IgD-negative memory B cell (primary cell): Measurements from ENCODE around the gene RNU2-63P. TPM values are rescaled to one million over a fixed set of nuclear protein-coding genes. Genes with fewer than 3 reads are reported as not detected.

Source experiments
- H3K27ac Mint-ChIP-seq, 3 donors: one replicate each; pipeline ENCODE4 v1.8.0; 2020 to 2022; ENCODE audit warnings: mild to moderate bottlenecking in 3 of 3, mixed read lengths in 3 of 3, moderate library complexity in 1 of 3
- H3K27me3 Mint-ChIP-seq: one replicate; pipeline ENCODE4 v1.8.0; 2021; ENCODE audit warnings: mixed read lengths
- H3K36me3 Mint-ChIP-seq: one replicate; pipeline ENCODE4 v1.8.0; 2020; ENCODE audit warnings: mild to moderate bottlenecking, mixed read lengths
- H3K4me1 Mint-ChIP-seq, 3 donors: one replicate each; pipeline ENCODE4 v1.8.0; 2020 to 2022; ENCODE audit warnings: mixed read lengths in 3 of 3, mild to moderate bottlenecking in 1 of 3
- H3K4me3 Mint-ChIP-seq, 4 donors: one replicate each; pipeline ENCODE4 v1.8.0; 2020 to 2022; ENCODE audit warnings: mild to moderate bottlenecking in 4 of 4, mixed read lengths in 4 of 4, moderate library complexity in 3 of 4
- H3K9me3 Mint-ChIP-seq, 3 donors: one replicate each; pipeline ENCODE4 v1.8.0; 2020 to 2021; ENCODE audit warnings: mixed read lengths in 3 of 3, mild to moderate bottlenecking in 1 of 3
- polyA plus RNA-seq: library from polyadenylated mRNA; unstranded; fragments of 300-500 nt; fragmentation: Illumina TruSeq; gene quantifications from one replicate; pipeline ENCODE4 v1.2.3, GENCODE V29; 2021

RNU2-63P gene
- polyA plus RNA-seq, result not detected

DNA sequence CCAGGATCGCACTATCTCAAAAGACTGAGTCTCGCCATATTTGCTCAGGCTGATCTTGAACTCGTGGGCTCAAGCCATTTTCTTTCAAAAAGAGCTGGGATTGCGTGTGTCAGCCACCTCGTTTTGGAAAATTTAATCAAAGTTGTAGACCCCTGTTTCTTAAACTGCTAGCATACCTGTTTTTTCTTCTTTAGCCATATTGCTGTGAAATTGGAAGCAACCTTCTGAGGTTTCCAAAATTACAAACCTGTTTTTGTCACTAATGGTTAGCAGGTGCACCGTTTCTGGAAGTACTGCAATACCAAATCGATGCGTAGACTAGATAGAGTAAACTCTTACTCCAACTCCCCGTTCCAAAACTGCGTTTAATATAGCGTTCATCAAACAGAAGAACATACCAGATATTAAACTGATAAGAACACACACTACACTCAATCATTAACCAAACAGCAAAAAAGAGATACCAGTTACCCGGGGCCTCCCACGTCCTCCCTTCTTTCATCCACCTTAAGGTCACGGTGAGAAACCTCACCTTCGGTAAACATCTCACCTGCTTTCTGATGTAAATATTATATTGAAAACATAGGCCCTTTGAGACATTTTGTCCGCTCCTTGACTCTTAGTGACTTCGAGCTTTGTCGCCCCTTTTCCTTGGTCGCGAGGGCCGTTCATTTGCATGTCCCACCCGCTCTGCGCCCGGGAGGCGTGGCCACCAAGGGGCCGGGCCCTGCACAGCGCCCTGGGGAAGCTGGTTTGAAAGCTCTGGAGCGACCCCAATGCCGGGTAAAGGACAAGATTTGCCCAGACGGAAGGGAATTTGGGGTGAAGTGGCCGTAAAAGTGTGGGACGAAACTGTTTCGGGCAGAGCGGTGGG, at the start of gene RNU2-63P:
Gene RNU2-63P, minus strand, starts transcription at position 462 of the 874 bp plus-strand sequence.
- Mint-ChIP-seq H3K36me3 (no peaks in the 10 kb centered on the region), H3K4me1 (peaks cover 13 to 17% (median 16%) of the 10 kb centered on the region in 3 donors), H3K4me3 (peak within 1 kb of the TSS; percentile 96 to 99 (median 98)), H3K27ac (peak within 1 kb of the TSS; percentile 95 to 100 (median 100)), H3K27me3 (no peaks in the 10 kb centered on the region), H3K9me3 (peaks cover 0 to 3% (median 0%) of the 10 kb centered on the region in 3 donors)

DNA sequence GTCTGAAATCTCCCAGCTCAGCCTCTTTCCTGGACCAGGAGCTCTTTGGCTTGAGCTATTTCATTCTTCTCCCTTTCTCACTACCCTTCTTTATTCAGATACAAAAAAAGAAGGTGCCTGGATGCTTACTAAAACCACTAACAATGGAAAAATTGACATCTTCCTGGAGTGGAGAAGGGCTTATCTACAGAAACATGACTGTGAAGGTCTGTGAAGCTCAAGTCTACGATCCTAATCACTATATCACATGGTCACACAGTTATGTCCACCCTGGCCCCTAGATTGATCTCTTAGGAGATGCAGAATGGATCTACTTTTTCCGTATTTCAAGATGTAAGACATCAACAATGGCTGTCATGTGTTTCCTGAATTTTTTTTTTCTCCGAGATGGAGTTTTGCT, 44.9 kb upstream of the RNU2-63P start:
- H3K9me3 Mint-ChIP-seq, result no peaks in the 10 kb centered on the region
- no peak overlapping the region for H3K27ac Mint-ChIP-seq
- H3K4me1 Mint-ChIP-seq, result no peaks in the 10 kb centered on the region
- H3K4me3 Mint-ChIP-seq, result no peak overlapping the region
- H3K36me3 Mint-ChIP-seq, result no peaks in the 10 kb centered on the region
- H3K27me3 Mint-ChIP-seq, result no peaks in the 10 kb centered on the region

DNA sequence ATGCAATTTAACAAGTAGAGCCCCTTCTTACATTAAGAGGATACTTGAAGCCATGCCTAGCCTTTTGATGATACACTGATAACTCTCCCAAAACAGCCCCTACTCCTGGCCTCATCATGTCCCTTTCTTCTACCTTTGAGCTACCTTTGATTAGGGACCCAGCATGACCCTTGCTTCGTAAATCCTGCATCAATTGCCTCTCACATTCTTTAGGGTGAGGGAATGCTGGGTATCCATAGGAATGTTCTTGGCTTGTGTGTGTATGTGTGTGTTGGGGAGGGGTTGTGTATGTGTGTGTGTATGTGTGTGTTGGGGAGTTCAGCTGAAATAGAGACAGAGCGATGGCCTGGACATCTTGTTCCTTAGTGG, 44.5 kb upstream of the RNU2-63P start:
- H3K4me1 Mint-ChIP-seq, result peaks cover 3 to 4% (median 3%) of the 10 kb centered on the region in 3 donors
- H3K27ac Mint-ChIP-seq, result no peak overlapping the region
- no peaks in the 10 kb centered on the region for H3K36me3 Mint-ChIP-seq

DNA sequence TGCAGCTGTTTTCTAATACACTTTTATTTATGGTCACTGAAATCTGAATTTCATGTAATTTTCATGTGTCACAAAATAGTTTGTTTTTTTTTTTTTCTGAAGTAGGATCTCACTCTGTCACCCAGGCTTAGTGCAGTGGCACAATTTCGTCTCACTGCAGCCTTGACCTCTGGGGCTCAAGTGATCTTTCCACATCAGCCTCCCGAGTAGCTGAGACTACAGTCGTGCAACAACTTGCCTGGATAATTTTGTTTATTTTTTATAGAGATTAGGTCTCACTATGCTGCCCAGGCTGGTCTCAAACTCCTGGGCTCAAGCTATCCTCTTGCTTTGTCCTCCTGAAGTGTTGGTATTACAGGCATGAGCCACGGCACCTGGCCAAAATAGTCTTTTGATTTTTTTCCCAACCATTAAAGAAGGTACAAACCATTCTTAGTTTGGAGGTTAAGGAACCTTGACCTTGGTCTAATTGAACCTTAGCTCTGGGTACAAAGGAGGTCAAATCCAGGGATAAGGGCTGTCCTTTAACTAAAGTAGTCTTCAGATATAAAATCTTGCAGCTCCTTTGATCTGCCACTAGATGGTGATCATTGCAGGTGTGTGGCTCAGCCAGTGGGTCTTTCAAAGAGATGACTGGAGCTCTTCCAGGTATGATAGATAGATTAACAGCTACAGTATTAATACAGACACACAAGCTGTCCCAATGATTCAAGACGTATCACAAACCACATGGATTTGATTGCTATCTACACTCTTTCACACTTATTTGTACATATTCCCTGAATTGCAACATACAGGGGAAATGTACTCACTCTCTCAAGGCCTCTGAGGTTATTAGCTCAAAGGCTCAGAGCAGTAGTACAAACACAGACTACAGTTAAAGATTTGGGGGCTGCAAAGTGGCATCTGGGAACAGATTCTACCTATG, 43.9 kb upstream of the RNU2-63P start:
- H3K4me1 Mint-ChIP-seq, result peaks cover 5 to 7% (median 5%) of the 10 kb centered on the region in 3 donors
- peak overlapping the region in 1 of 4 donors; percentile 37 for H3K4me3 Mint-ChIP-seq
- no peaks in the 10 kb centered on the region for H3K9me3 Mint-ChIP-seq
- H3K27ac Mint-ChIP-seq, result no peak overlapping the region
- H3K36me3 Mint-ChIP-seq, result no peaks in the 10 kb centered on the region
- no peaks in the 10 kb centered on the region for H3K27me3 Mint-ChIP-seq

More for the DNA sequence above, 44.5 kb upstream of the RNU2-63P start:
- Mint-ChIP-seq H3K27me3 (no peaks in the 10 kb centered on the region), H3K9me3 (no peaks in the 10 kb centered on the region), H3K4me3 (no peak overlapping the region)

DNA sequence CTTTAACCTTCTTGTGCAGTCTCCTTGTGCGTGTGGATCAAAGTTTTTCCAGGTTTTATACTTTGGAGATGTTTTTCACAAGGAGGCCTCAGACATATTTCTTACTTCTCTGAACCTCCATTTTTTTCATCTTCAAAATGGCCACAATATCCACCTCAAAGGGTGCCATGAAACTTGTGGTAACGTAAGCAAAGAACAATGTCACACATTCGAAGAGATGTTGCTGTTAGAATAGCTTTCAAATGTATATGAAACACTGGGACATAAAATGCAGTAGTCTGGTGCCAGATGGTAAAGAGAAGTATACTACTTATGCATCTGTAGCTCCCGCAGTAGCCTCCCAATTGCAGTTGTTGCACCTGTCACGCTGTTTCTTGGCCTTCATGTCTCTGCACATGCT, 41.8 kb upstream of the RNU2-63P start:
- Mint-ChIP-seq H3K27me3 (no peaks in the 10 kb centered on the region), H3K4me1 (peaks cover 19 to 25% (median 23%) of the 10 kb centered on the region in 3 donors), H3K27ac (peak overlapping the region in 1 of 3 donors; percentile 97), H3K4me3 (peak overlapping the region in 1 of 4 donors; percentile 94), H3K9me3 (no peaks in the 10 kb centered on the region), H3K36me3 (no peaks in the 10 kb centered on the region)

DNA sequence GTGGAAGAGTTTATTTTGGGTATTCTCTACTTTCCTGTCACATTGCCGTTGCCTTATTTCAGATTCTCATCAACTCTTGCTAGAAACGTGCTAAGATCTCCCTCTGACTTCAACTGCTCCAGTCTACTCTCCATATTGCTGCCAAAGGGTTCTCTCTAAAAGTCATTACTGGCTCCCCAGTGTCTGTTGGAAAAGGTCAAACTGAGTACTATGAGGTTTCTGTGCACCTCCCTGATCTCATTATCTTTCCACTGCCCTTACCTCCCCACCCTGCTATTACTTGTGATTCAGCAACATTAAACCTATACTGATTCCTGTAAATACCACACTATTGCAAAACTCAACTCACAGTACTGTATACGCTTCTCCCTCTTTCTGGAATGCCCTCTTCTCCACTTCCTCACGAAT, 41.1 kb upstream of the RNU2-63P start:
- peaks cover 22 to 32% (median 24%) of the 10 kb centered on the region in 3 donors for H3K4me1 Mint-ChIP-seq
- H3K9me3 Mint-ChIP-seq, result no peaks in the 10 kb centered on the region
- H3K27me3 Mint-ChIP-seq, result no peaks in the 10 kb centered on the region
- peak overlapping the region in 2 of 3 donors; percentile 21 to 97 for H3K27ac Mint-ChIP-seq
- H3K36me3 Mint-ChIP-seq, result no peaks in the 10 kb centered on the region
- H3K4me3 Mint-ChIP-seq, result peak overlapping the region in 3 of 4 donors; percentile 2 to 94 (median 8)

DNA sequence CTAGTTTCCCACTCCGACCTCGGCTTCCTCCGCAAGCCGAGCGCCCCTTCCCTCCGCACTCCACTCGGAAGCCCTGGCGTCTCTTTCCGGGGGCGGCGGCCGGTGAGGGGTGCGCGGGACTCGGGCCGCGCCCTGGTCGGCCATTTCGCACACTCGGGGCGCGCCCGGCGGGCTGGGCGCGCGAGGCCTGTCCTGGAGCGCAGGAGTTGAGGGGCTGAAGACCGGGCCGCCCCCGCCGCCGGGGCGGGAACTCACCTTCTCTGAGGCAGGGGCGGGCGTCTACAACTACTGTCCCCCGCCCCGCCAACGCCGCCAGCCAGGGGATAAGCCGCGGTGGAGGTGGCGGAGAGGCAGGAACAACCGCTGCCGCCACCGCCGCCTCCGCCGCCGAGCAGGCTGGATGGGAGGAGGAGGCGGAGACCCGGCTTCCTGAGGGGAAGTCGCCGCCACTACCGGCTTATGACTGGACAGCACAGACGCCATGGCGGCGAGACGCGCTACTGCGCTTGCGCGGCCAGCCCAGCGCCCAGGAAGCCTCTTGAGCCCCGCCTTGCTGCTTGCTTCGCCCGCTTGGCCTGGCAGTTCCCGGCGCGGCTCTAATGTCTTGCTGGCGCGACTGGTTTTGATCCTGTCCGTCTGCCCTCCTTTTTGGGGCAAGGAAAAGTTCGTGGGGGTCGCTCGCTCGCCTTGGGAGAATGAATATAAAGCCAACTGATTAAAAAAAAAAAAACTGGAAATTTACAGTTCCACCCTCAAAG, 39.2 kb upstream of the RNU2-63P start, which contains the start of gene KRCC1:
Gene KRCC1, minus strand, starts transcription at position 413 of the 758 bp plus-strand sequence. CDS start 27,220 bp downstream, outside the sequence.
- Mint-ChIP-seq H3K4me1 (peaks cover 26 to 40% (median 28%) of the 10 kb centered on the region in 3 donors), H3K36me3 (peaks cover 2% of the 10 kb centered on the region), H3K27ac (peak within 1 kb of the TSS; percentile 95 to 99 (median 97)), H3K9me3 (no peaks in the 10 kb centered on the region), H3K27me3 (no peaks in the 10 kb centered on the region), H3K4me3 (peak within 1 kb of the TSS; percentile 94 to 98 (median 94))

DNA sequence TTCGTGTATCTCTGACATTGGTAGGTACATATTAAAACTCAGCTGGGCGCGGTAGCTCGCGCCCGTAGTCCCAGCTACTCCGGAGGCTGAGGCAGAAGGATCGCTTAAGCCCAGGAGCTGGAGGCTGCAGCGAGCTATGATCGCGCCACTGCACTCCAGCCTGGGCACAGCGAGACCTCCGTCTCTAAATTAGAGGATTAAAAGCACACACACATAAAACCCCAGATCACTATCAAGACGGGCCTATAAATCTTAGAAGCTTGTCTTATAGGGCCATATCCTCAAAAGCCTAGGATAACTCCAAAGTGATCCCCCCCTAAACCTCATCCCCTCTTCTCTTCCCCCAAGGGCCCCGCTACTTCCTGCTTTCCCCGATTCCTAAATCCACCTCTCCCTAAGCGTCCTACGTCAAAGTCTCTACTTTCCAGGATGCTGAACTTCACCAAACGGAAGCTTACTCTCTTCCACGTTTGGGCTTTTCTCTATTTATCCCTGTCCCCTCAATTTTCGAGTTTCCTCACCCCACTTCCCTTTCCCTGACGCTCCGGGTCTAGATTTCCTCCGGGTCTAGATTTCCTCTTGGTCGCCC, 38.5 kb upstream of the RNU2-63P start:
- no peaks in the 10 kb centered on the region for H3K9me3 Mint-ChIP-seq
- H3K4me1 Mint-ChIP-seq, result peaks cover 26 to 40% (median 29%) of the 10 kb centered on the region in 3 donors
- no peaks in the 10 kb centered on the region for H3K27me3 Mint-ChIP-seq
- peak overlapping the region; percentile 94 to 98 (median 94) for H3K4me3 Mint-ChIP-seq
- peaks cover 2% of the 10 kb centered on the region for H3K36me3 Mint-ChIP-seq
- peak overlapping the region; percentile 95 to 99 (median 97) for H3K27ac Mint-ChIP-seq

DNA sequence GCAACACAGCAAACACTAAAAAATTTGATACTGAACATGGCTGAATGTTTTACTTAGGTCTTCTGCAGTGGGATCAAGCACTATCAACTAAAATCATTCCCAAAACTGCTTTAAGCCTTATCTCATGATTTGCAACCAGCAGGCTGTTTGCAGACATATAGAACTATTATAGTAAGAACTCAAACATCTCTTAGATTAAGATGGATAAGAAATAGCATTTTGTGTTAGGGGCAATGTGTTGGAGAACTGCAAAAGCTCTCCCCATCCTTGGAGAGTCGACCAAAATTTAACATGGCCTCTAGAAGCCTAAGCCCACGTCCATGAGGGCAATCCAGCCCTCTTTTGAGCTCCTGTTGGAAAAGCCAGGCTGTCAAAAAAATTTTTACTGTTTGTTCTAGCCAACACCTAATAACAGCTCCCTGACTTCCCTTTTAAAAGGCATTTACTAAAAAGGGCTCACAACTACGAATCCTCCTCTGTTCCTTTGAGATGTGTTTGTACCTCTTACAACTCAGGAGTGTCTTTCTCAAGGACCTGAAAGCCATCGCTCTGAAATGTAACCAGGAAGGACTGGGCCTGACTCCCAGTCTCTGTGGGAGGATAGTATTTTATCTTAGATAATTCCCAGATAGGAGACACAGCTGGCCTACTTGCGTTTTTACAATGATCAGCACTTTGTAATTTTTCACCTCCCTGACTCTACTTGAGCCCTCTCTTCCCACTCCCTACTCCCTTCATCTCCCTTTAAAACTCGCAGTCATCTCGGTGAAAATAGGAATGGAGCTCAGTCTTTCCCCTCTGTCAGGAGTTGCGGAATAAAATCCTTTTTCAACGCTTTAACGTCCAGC, 37.8 kb upstream of the RNU2-63P start:
- H3K9me3 Mint-ChIP-seq, result no peaks in the 10 kb centered on the region
- H3K27ac Mint-ChIP-seq, result peak overlapping the region; percentile 95 to 99 (median 97)
- peaks cover 2% of the 10 kb centered on the region for H3K36me3 Mint-ChIP-seq
- H3K4me3 Mint-ChIP-seq, result peak overlapping the region; percentile 94 to 98 (median 94)
- peaks cover 26 to 40% (median 36%) of the 10 kb centered on the region in 3 donors for H3K4me1 Mint-ChIP-seq
- no peaks in the 10 kb centered on the region for H3K27me3 Mint-ChIP-seq

DNA sequence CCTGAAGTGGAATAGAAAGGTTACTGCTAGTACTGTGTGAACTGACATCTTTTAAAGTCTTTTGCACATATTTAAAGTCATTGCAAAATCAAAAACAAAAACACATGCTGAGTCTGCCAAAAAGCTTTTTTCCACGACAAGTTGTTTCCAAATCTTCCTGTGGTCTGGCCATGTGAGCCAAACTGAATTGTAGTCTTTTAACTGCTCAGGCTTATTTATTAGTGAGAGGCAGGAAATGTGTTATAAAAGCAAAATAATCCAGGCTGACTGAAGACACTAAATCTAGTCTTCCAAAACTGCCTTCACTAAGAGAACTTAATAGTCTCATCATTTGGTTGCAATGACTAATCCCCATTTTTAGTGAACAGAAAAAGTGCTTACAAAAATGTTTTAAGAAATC, 36.9 kb upstream of the RNU2-63P start:
- Mint-ChIP-seq H3K27ac (peak overlapping the region; percentile 95 to 99 (median 97)), H3K4me1 (peaks cover 26 to 40% (median 40%) of the 10 kb centered on the region in 3 donors), H3K9me3 (no peaks in the 10 kb centered on the region), H3K4me3 (peak overlapping the region; percentile 34 to 98 (median 66)), H3K27me3 (no peaks in the 10 kb centered on the region), H3K36me3 (peaks cover 3% of the 10 kb centered on the region)

DNA sequence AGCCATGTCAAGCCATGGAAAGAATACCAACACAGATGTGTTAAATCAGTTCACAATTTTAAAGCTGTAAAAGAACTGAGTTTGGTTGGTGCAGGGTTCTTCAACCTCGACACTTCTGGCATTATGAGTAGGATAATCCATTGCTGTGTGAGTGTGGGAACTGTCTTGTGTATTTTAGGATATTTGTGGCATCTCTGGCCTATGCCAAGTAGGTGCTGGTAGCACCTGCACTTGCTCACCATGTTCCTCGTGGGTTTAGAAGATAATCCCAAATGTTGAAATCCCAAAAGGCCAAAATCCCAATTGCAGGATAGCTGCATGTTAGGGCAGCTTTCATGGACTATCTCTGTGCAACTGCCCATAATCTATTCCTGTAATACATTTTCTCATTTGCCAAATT, 35.4 kb upstream of the RNU2-63P start:
- H3K4me3 Mint-ChIP-seq, result peak overlapping the region in 1 of 4 donors; percentile 39
- H3K36me3 Mint-ChIP-seq, result peaks cover 3% of the 10 kb centered on the region
- peaks cover 26 to 40% (median 40%) of the 10 kb centered on the region in 3 donors for H3K4me1 Mint-ChIP-seq
- H3K27ac Mint-ChIP-seq, result peak overlapping the region in 1 of 3 donors; percentile 67
- H3K27me3 Mint-ChIP-seq, result no peaks in the 10 kb centered on the region
- H3K9me3 Mint-ChIP-seq, result no peaks in the 10 kb centered on the region

DNA sequence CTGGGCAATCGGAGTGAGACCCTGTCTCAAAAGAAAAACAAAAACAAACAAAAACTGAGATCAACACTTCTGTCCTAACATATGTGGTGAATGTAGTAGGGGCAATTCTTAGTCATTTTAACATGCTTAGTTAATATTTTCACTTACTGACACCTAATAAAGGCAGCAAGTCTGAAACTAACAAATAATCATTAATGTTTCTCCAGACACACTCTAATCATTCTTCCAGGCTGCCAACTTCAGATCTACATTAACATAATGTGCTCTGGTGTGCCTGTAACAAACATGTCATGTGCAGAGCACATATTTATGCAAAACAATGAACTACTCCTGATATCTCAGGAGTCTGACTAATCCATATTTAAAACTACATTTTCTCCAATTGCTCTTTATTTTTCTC, 33.3 kb upstream of the RNU2-63P start:
- no peak overlapping the region for H3K27ac Mint-ChIP-seq
- H3K4me1 Mint-ChIP-seq, result peaks cover 27 to 43% (median 33%) of the 10 kb centered on the region in 3 donors
- no peaks in the 10 kb centered on the region for H3K27me3 Mint-ChIP-seq
- no peak overlapping the region for H3K4me3 Mint-ChIP-seq
- peaks cover 5% of the 10 kb centered on the region for H3K36me3 Mint-ChIP-seq
- no peaks in the 10 kb centered on the region for H3K9me3 Mint-ChIP-seq

DNA sequence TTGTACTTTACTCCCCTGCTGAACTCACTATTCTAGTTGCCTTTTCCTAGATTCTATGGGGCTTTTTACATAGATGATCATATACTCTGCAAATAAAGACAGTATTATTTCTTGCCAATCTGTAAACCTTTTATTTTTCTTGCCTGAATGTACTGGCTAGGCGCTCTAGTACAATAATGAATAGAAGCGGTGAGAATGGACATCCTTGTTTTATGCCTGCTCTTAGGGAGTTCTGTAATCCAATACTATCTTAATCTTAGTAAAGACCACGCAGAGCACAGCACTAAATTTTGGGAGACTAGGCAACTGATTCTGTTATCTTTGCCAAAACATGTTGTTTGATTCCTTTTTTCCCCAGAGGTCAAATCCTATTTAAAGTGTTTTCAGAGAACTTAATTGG, 32.2 kb upstream of the RNU2-63P start:
- no peaks in the 10 kb centered on the region for H3K9me3 Mint-ChIP-seq
- no peaks in the 10 kb centered on the region for H3K27me3 Mint-ChIP-seq
- no peak overlapping the region for H3K27ac Mint-ChIP-seq
- H3K4me3 Mint-ChIP-seq, result no peak overlapping the region
- peaks cover 17 to 33% (median 22%) of the 10 kb centered on the region in 3 donors for H3K4me1 Mint-ChIP-seq
- peaks cover 5% of the 10 kb centered on the region for H3K36me3 Mint-ChIP-seq
